ENCODE results near the gene ATXN7.

Gene ATXN7

GRCh38 chr3:63967675-63968611, 104.3 kb downstream of the ATXN7 start:
- DNase-seq (ENCODE audit: low read depth) = no peak

GRCh38 chr3:63968612-63969350, 105.1 kb downstream of the ATXN7 start:
- DNase-seq (ENCODE audit: low read depth) = peak; percentile 23

- no peak for DNase-seq (ENCODE audit: low read depth)
Observed at GRCh38 chr3:63969876-63970275, 106.2 kb downstream of the ATXN7 start.

GRCh38 chr3:63970631-63971475, 107.2 kb downstream of the ATXN7 start:
- no peak for DNase-seq (ENCODE audit: low read depth)

GRCh38 chr3:63972196-63972595, 108.5 kb downstream of the ATXN7 start:
- DNase-seq (ENCODE audit: low read depth) = peak; percentile 23

GRCh38 chr3:63972987-63973386, 109.3 kb downstream of the ATXN7 start:
- no peak for DNase-seq (ENCODE audit: low read depth)

GRCh38 chr3:63973406-63973805, 109.7 kb downstream of the ATXN7 start:
- no peak for DNase-seq (ENCODE audit: low read depth)

- DNase-seq (ENCODE audit: low read depth) = no peak
Observed at GRCh38 chr3:63974451-63974850, 110.8 kb downstream of the ATXN7 start.

- DNase-seq (ENCODE audit: low read depth) = no peak
Observed at GRCh38 chr3:63975723-63976122, 112.1 kb downstream of the ATXN7 start.

GRCh38 chr3:63976161-63976871, 112.6 kb downstream of the ATXN7 start:
- peak; percentile 89 for DNase-seq (ENCODE audit: low read depth)

GRCh38 chr3:63976872-63977200, 113.2 kb downstream of the ATXN7 start:
- no peak for DNase-seq (ENCODE audit: low read depth)

- DNase-seq (ENCODE audit: low read depth) = no peak
Observed at GRCh38 chr3:63977893-63978292, 114.2 kb downstream of the ATXN7 start.

- no peak for DNase-seq (ENCODE audit: low read depth)
Observed at GRCh38 chr3:63979093-63979885, 115.6 kb downstream of the ATXN7 start.

GRCh38 chr3:63980019-63980418, 116.4 kb downstream of the ATXN7 start:
- DNase-seq (ENCODE audit: low read depth) = no peak

GRCh38 chr3:63980830-63981498, 117.3 kb downstream of the ATXN7 start:
- DNase-seq (ENCODE audit: low read depth) = no peak

- DNase-seq (ENCODE audit: low read depth) = no peak
Observed at GRCh38 chr3:63981980-63982379, 118.3 kb downstream of the ATXN7 start.

GRCh38 chr3:63984391-63984790, 120.7 kb downstream of the ATXN7 start:
- DNase-seq (ENCODE audit: low read depth) = no peak

- no peak for DNase-seq (ENCODE audit: low read depth)
Observed at GRCh38 chr3:63986146-63986545, 122.5 kb downstream of the ATXN7 start.

- no peak for DNase-seq (ENCODE audit: low read depth)
Observed at GRCh38 chr3:63986831-63987230, 123.2 kb downstream of the ATXN7 start.

GRCh38 chr3:63988943-63989342, 125.3 kb downstream of the ATXN7 start:
- no peak for DNase-seq (ENCODE audit: low read depth)
